Measurements from ENCODE around the gene INO80. TPM values are rescaled to one million over a fixed set of nuclear protein-coding genes. Genes with fewer than 3 reads are reported as not detected.

The INO80 gene
- total RNA-seq, 4 donors from 2014 or later = 25.5 to 33.0 (median 27.8) TPM

DNA sequence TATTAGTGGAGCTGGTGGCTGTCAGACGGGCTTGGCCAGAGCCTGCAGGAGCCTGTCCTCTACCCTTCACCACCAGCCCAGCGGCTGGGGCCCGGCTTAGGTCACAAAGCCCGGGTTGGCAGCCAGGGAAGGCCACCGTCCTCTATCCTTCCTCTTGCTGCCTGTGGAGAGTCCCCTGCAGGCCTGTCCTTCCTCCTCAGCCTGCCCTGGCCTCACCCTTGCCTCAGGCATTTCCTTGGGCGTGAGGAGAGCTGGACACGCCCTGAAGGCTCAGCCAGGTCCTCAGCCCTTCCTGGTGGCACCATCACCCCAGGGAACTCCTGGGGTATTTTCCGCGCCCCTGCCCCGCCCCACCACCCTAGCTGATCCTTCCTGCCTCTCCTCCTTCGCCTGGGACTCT, 155.2 kb downstream of the INO80 start:
- in situ Hi-C loops (cut with MboI; ENCODE audit: low sequenced_read_pairs in 4 of 4) (no loop called here), intact Hi-C loops (cut with DNase I; ENCODE audit: low total_unique reads) (no loop called here)
- peaks cover 0 to under 1% of the 10 kb centered on the region in 2 donors for H3K36me3 ChIP-seq
- peaks cover 30 to 34% of the 10 kb centered on the region in 2 donors for H3K4me1 ChIP-seq
- H3K4me3 ChIP-seq = no peak overlapping the region
- DNase-seq = no peak
- H3K27me3 ChIP-seq = no peaks in the 10 kb centered on the region
- peak overlapping the region in 1 of 4 donors; percentile 21 for H3K27ac ChIP-seq
- TF ChIP-seq POLR2A (IDR thresholded peaks at IDR 0.05) = no peak
- TF ChIP-seq, protein P1, sequence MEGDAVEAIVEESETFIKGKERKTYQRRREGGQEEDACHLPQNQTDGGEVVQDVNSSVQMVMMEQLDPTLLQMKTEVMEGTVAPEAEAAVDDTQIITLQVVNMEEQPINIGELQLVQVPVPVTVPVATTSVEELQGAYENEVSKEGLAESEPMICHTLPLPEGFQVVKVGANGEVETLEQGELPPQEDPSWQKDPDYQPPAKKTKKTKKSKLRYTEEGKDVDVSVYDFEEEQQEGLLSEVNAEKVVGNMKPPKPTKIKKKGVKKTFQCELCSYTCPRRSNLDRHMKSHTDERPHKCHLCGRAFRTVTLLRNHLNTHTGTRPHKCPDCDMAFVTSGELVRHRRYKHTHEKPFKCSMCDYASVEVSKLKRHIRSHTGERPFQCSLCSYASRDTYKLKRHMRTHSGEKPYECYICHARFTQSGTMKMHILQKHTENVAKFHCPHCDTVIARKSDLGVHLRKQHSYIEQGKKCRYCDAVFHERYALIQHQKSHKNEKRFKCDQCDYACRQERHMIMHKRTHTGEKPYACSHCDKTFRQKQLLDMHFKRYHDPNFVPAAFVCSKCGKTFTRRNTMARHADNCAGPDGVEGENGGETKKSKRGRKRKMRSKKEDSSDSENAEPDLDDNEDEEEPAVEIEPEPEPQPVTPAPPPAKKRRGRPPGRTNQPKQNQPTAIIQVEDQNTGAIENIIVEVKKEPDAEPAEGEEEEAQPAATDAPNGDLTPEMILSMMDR (IDR thresholded peaks at IDR 0.05 in 4 of 5, conservative IDR thresholded peaks at IDR 0.05 in 1 of 5) = no peak
- no peaks in the 10 kb centered on the region for H3K9me3 ChIP-seq
- ATAC-seq = no peak

DNA sequence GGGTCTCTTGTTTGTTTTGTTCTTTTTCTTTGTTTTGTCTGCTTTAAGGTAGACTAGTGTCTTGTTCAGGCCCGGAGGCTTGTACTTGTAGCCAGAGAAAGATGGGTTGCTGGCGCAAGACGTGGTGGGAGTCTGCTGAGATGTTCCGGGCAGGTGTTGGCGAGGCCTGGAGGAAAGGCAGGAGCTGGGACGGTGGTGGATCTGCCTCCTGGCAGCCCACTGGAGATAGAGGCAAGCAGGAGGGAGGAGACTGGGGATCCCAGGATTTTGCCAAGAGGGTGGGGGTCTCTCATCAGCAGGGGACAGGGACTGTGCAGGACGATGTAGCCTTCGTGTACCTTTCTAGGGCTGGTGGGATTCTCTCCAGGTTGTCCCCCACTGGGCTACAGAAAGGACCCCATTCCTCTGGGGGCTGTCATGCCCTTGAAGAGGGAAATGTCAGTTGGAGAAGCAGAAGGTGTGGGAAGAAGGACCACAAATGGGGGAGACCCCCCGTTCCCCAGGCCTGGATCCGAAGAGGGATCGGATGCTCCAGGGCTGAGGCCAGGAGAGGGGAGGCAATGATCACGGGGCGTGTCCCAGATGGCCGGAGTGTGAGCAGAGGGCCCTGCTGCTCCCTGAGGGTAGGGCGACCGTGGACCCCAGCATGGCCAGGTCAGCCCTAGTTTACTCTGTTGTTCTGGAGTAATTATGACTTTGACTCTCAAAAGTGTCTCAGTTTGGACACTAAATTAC, 155.8 kb downstream of the INO80 start:
- no peak for TF ChIP-seq POLR2A (IDR thresholded peaks at IDR 0.05)
- TF ChIP-seq, protein P1 (IDR thresholded peaks at IDR 0.05 in 4 of 5, conservative IDR thresholded peaks at IDR 0.05 in 1 of 5) = no peak
- in situ Hi-C loops (cut with MboI; ENCODE audit: low sequenced_read_pairs in 4 of 4) = no loop called here
- peaks cover 0 to 6% of the 10 kb centered on the region in 2 donors for H3K36me3 ChIP-seq
- no peak for DNase-seq
- H3K27me3 ChIP-seq = no peaks in the 10 kb centered on the region
- peak overlapping the region in 1 of 4 donors; percentile 21 for H3K27ac ChIP-seq
- ATAC-seq = no peak
- intact Hi-C loops (cut with DNase I; ENCODE audit: low total_unique reads) = no loop called here
- no peaks in the 10 kb centered on the region for H3K9me3 ChIP-seq
- H3K4me1 ChIP-seq = peaks cover 27 to 35% of the 10 kb centered on the region in 2 donors
- no peak overlapping the region for H3K4me3 ChIP-seq

DNA sequence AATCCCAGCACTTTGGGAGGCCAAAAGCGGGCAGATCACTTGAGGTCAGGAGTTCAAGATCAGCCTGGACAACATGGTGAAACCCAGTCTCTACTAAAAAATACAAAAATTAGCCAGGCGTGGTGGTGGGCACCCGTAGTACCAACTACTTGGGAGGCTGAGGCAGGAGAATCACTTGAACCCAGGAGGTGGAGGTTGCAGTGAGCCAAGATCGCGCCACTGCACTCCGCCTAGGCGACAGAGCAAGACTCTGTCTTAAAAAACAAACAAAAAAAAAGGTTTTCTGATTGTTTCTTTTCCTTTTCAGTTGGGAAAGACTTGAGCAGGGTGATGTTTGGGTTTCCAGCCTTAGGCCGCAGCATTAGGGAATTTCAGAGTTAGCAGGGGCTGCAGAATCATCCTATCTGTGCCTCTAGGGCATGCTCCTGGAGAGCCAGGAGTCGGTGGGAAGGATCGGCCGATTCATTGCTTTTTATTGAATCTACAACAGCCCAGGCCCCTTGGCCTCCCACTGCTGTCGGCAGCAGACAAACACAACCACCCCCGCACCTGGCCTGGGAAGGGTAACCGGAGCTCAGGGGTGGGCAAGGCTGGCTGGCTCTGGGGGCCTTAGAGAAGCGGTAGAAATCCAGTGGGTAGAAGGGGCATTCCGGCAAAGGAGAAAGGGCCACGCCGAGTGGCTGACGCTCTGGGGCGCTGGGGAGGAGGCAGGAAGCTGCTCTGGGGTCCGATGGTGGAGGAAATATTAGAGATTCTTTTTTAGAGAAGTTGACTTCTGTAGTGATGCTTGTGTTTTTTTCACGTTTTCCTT, 156.5 kb downstream of the INO80 start:
- no peak for ATAC-seq

DNA sequence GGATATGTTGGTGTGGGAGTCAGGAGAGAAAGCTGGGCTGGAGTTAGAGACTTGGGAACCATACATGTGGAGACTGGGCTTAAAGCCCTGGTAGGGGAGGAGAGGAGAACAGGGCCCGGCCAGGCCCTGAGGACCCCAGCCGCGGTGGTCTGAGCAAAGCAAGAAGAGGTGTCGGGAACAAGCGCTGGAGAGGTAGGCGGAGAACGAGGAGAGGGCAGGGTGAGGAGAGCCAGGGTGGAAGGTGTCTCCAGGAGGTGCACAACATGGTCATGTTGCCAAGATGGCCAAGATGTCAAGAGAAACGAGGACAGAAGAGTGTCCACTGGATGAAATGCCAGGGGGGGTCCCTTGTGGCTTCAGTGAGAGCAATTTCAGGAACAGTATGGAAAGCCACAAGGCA, 157.4 kb downstream of the INO80 start:
- Histone ChIP-seq H3K4me3 (peak overlapping the region in 1 of 4 donors; percentile 18), H3K9me3 (no peaks in the 10 kb centered on the region), H3K4me1 (peaks cover 27 to 48% of the 10 kb centered on the region in 2 donors), H3K27me3 (no peaks in the 10 kb centered on the region), H3K27ac (peak overlapping the region; percentile 91 to 99 (median 96)), H3K36me3 (peaks cover 3 to 12% of the 10 kb centered on the region in 2 donors)
- in situ Hi-C loops (cut with MboI; ENCODE audit: low sequenced_read_pairs in 4 of 4) = no loop called here
- ATAC-seq (no peak), DNase-seq (peak in 1 of 2 donors; percentile 29)
- TF ChIP-seq POLR2A (IDR thresholded peaks at IDR 0.05) = no peak
- TF ChIP-seq, protein P1 (IDR thresholded peaks at IDR 0.05 in 4 of 5, conservative IDR thresholded peaks at IDR 0.05 in 1 of 5) = no peak
- intact Hi-C loops (cut with DNase I; ENCODE audit: low total_unique reads) = loop anchor here (2.0 to 10.0 kb wide), 2 partner anchors 52 to 854 kb away; partner anchors contain the start of gene BMF

More for the DNA sequence above, 156.5 kb downstream of the INO80 start:
- peak overlapping the region; percentile 91 to 99 (median 96) for H3K27ac ChIP-seq
- in situ Hi-C loops (cut with MboI; ENCODE audit: low sequenced_read_pairs in 4 of 4) = no loop called here
- no peaks in the 10 kb centered on the region for H3K27me3 ChIP-seq
- H3K4me3 ChIP-seq = no peak overlapping the region
- TF ChIP-seq, protein P1 (IDR thresholded peaks at IDR 0.05 in 4 of 5, conservative IDR thresholded peaks at IDR 0.05 in 1 of 5) = no peak
- no peak for TF ChIP-seq POLR2A (IDR thresholded peaks at IDR 0.05)
- intact Hi-C loops (cut with DNase I; ENCODE audit: low total_unique reads) = loop anchor here (2.0 to 10.0 kb wide), 2 partner anchors 53 to 855 kb away; partner anchors contain the start of gene BMF
- no peaks in the 10 kb centered on the region for H3K9me3 ChIP-seq
- H3K36me3 ChIP-seq = peaks cover 3 to 12% of the 10 kb centered on the region in 2 donors
- H3K4me1 ChIP-seq = peaks cover 27 to 43% of the 10 kb centered on the region in 2 donors
- peak in 1 of 2 donors; percentile 7 for DNase-seq
